Prostate gland (tissue), 2 donors: ENCODE results near the gene DAZAP1. TPM values are rescaled to one million over a fixed set of nuclear protein-coding genes. Genes with fewer than 3 reads are reported as not detected.

Source experiments
- DNase-seq: peaks from one replicate; pipeline ENCODE4 v3.0.0-alpha.2; 2019; ENCODE audit warnings: low spot score
- H3K27ac ChIP-seq, 2 donors: fragments of 200-600 bp; sonication (generic); 2 replicates each; pipeline ENCODE4 v1.5.1; 2017 to 2019
- H3K27me3 ChIP-seq: fragments of 200-600 bp; sonication (generic); replicated peaks from 2 replicates; pipeline ENCODE4 v1.5.1; 2019; ENCODE audit not compliant: insufficient read depth
- H3K36me3 ChIP-seq, 2 donors: fragments of 200-600 bp; sonication (generic); 1 replicate in 1 of 2; 2 replicates in 1 of 2; pipeline versions ENCODE4 v1.5.1 to v1.8.1; 2017 to 2019
- H3K4me1 ChIP-seq: fragments of 200-600 bp; sonication (generic); replicated peaks from 2 replicates; pipeline ENCODE4 v1.5.1; 2019
- H3K4me3 ChIP-seq, 2 donors: fragments of 200-600 bp; sonication (generic); 2 replicates each; pipeline ENCODE4 v1.5.1; 2017 to 2019
- H3K9me3 ChIP-seq: fragments of 200-600 bp; sonication (generic); 2 replicates; pipeline ENCODE4 v1.5.1; 2017
- POLR2A ChIP-seq: fragments of 450-650 bp; IDR thresholded peaks from one replicate; pipeline ENCODE4 v1.6.1; 2016; ENCODE audit warnings: antibody characterized with exemption, mild to moderate bottlenecking
- POLR2AphosphoS5 ChIP-seq: sonication (generic); formaldehyde crosslinking; IDR thresholded peaks from one replicate; pipeline ENCODE4 v1.6.1; 2017; ENCODE audit warnings: antibody characterized with exemption
- WGBS: methylation state at CpG from one replicate; pipeline ENCODE4 v1.1.5; 2018; 5-methylcytosine and 5-hydroxymethylcytosine counted together
- intact Hi-C: fragments of 100-400 bp; cut with DNase I; formaldehyde crosslinking; loops from one replicate; pipeline ENCODE4 v1.14.2; 2022
- total RNA-seq, 2 donors: library from RNA; depleted of rRNA; stranded (reverse); fragments of >200 nt; gene quantifications; one replicate each; pipeline ENCODE4 v1.1.0, GENCODE V29; 2016
- TF ChIP-seq, protein P1 (sequence below), 4 experiments: fragments of 200-600 bp in 2 of 4; fragments of 450-650 bp in 2 of 4; sonication (generic) in 2 of 4; IDR thresholded peaks; 1 replicate in 3 of 4; 2 replicates in 1 of 4; pipeline ENCODE4 v1.5.1; 2016 to 2019; ENCODE audit warnings: antibody characterized with exemption in 4 of 4, mild to moderate bottlenecking in 2 of 4, moderate library complexity in 2 of 4

DAZAP1 gene
- total RNA-seq, 2 donors from 2014 or later: 58.6 to 74.1 TPM

- Histone ChIP-seq H3K27ac (no peak overlapping the region), H3K4me3 (no peak overlapping the region), H3K36me3 (peaks cover 4 to 13% of the 10 kb centered on the region in 2 donors), H3K4me1 (peaks cover 19% of the 10 kb centered on the region), H3K9me3 (no peaks in the 10 kb centered on the region), H3K27me3 (peaks cover 11% of the 10 kb centered on the region)
- DNase-seq: no peak
- intact Hi-C loops: no loop called here
- TF ChIP-seq, protein P1, sequence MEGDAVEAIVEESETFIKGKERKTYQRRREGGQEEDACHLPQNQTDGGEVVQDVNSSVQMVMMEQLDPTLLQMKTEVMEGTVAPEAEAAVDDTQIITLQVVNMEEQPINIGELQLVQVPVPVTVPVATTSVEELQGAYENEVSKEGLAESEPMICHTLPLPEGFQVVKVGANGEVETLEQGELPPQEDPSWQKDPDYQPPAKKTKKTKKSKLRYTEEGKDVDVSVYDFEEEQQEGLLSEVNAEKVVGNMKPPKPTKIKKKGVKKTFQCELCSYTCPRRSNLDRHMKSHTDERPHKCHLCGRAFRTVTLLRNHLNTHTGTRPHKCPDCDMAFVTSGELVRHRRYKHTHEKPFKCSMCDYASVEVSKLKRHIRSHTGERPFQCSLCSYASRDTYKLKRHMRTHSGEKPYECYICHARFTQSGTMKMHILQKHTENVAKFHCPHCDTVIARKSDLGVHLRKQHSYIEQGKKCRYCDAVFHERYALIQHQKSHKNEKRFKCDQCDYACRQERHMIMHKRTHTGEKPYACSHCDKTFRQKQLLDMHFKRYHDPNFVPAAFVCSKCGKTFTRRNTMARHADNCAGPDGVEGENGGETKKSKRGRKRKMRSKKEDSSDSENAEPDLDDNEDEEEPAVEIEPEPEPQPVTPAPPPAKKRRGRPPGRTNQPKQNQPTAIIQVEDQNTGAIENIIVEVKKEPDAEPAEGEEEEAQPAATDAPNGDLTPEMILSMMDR (IDR thresholded peaks at IDR 0.05): no peak
- no peak for TF ChIP-seq POLR2AphosphoS5
- no peak for TF ChIP-seq POLR2A
- WGBS: 80% methylated on average over 25 of the region's 25 CpGs
Observed at GRCh38 chr19:1441677-1442438, 34.5 kb downstream of the DAZAP1 start.

DNA sequence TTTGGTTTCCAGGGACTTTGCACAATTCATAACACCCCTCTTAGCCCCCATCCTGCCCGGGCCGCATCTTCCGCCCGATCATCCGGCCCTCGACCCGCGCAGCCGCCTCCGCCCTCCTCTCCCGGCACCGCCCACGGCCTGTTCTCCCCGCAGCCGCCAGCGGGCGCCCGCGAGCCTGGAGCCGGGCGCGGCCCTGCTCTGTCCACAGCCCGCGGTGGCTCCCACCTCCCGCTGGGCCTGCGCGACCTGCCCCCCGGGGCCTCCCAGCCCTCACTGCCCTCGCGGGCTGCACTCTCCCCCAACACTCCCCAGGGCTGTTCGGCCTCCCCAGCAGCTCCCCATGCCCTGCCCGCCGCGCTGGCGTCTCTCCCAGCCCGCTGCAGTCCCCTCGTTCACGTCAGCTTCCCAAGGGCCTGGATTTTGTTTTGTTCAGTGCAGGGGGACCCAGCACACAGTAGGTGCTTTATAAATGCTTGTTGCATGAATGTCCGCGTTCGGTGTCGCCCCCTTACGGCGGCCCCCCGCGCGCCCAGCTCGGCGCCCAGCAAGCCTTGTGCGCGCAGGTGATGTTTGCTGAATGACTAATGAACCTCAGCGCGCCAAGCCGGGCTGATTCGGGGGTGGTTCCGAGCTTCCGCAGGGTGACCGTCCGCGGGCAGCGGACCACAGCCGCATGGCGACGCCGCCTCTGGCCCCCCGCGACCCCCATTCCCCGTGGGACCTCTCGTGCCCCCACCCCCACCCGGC lies 38.0 kb downstream of the DAZAP1 start:
- Histone ChIP-seq H3K4me3 (peak overlapping the region; percentile 6 to 33), H3K36me3 (peaks cover 4 to 8% of the 10 kb centered on the region in 2 donors), H3K27me3 (peaks cover 31% of the 10 kb centered on the region), H3K4me1 (peaks cover 6% of the 10 kb centered on the region), H3K27ac (no peak overlapping the region), H3K9me3 (no peaks in the 10 kb centered on the region)
- TF ChIP-seq, protein P1 (IDR thresholded peaks at IDR 0.05): peak; percentile 63 to 90 (median 82)
- TF ChIP-seq POLR2A: no peak
- DNase-seq: peak; percentile 37
- WGBS: 2% methylated on average over 69 of the region's 70 CpGs
- intact Hi-C loops: no loop called here

- intact Hi-C loops: no loop called here
- no peak for DNase-seq
- peak overlapping the region; percentile 6 to 33 for H3K4me3 ChIP-seq
Observed at GRCh38 chr19:1445932-1446712, 38.7 kb downstream of the DAZAP1 start.

DNA sequence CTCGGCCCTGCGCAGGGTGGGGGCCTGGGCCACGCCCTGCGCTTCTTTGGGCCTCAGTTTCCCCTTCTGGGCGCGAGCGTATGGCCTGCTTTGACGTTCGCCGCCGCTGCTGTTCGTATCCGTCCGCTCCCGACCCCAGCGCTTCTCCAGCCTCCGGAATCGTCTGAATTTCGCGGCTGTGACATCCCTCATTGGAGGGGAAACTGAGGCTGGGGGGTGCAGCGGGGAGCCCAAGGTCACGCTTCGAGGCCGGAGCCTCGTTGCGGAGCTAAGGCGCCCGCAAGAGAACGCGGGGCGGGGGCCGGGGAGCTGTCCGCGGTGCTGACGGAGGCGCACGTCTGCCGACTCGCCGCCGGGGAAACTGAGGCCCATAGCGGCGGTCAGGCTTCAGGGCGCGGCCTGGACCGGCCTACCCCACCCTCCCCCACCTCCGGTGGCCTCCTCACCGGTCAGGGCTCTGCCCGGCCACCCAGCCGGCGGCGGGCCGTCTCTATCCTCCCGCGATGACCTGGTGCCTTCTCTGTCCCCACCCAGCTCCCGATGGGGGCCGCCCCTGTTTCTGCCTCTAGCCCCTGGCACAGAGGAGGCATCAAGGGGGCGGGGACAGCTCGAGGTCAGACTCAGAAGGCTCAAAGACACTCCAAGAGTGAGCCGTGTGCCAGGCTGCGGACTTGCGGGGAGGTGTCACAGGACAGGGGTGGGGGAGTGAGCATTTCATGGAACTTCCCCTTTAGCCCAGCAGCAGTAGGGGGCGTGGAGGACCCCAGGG lies 39.5 kb downstream of the DAZAP1 start:
- intact Hi-C loops: no loop called here
- Histone ChIP-seq H3K9me3 (no peaks in the 10 kb centered on the region), H3K27ac (no peak overlapping the region), H3K27me3 (peaks cover 44% of the 10 kb centered on the region), H3K4me3 (peak overlapping the region in 1 of 2 donors; percentile 33), H3K36me3 (no peaks in the 10 kb centered on the region), H3K4me1 (peaks cover 5% of the 10 kb centered on the region)
- TF ChIP-seq, protein P1 (IDR thresholded peaks at IDR 0.05): no peak
- TF ChIP-seq POLR2A: no peak
- no peak for TF ChIP-seq POLR2AphosphoS5
- no peak for DNase-seq
- WGBS: 3% methylated on average over 58 of the region's 63 CpGs

More at GRCh38 chr19:1445932-1446712, 38.7 kb downstream of the DAZAP1 start:
- Histone ChIP-seq H3K27ac (no peak overlapping the region), H3K4me1 (peaks cover 5% of the 10 kb centered on the region), H3K9me3 (no peaks in the 10 kb centered on the region), H3K36me3 (no peaks in the 10 kb centered on the region), H3K27me3 (peaks cover 37% of the 10 kb centered on the region)
- WGBS: 3% methylated on average over 77 of the region's 99 CpGs
- TF ChIP-seq POLR2A (no peak), POLR2AphosphoS5 (no peak)
- TF ChIP-seq, protein P1 (IDR thresholded peaks at IDR 0.05): no peak
